Urinary bladder (tissue), 4 donors: ENCODE results near the gene PCK2. TPM values are rescaled to one million over a fixed set of nuclear protein-coding genes. Genes with fewer than 3 reads are reported as not detected.
"Not testable (repeated sequence)": the region's sequence is repeated elsewhere in the genome, so short reads cannot be mapped to it uniquely, and the experiment has no call there.

Experiments
- DNase-seq: peaks from one replicate; pipeline ENCODE4 v3.0.0-alpha.2; 2015; ENCODE audit errors: extremely low spot score
- H3K27ac ChIP-seq: one replicate; pipeline ENCODE4 v1.5.1; 2013; ENCODE audit warnings: low read depth, mild to moderate bottlenecking, moderate library complexity
- H3K36me3 ChIP-seq: one replicate; pipeline ENCODE4 v1.6.1; 2013; ENCODE audit warnings: mild to moderate bottlenecking, moderate library complexity; ENCODE audit not compliant: insufficient read depth
- H3K4me1 ChIP-seq: one replicate; pipeline ENCODE4 v1.6.1; 2013; ENCODE audit warnings: mild to moderate bottlenecking, moderate library complexity; ENCODE audit not compliant: insufficient read depth
- H3K4me3 ChIP-seq: one replicate; pipeline ENCODE4 v1.5.1; 2013; ENCODE audit warnings: low read depth, low read length
- WGBS: extraction: QIAGEN DNeasy Blood & Tissue Kit; methylation state at CpG from one replicate; pipeline ENCODE4 v1.1.7; 2013; 5-methylcytosine and 5-hydroxymethylcytosine counted together
- polyA plus RNA-seq: library from polyadenylated mRNA; stranded (reverse); fragments of 200-250 nt; gene quantifications from one replicate; pipeline ENCODE4 v1.2.3, GENCODE V29; 2013
- total RNA-seq: library from RNA; depleted of rRNA; stranded (reverse); fragments of >200 nt; gene quantifications from one replicate; pipeline ENCODE4 v1.2.3, GENCODE V29; 2014
- donor health status: healthy with polysubstance abuse.
- donor health status: healthy.

The PCK2 gene
- 5.3 TPM for total RNA-seq
- 23.7 TPM for polyA plus RNA-seq

DNA sequence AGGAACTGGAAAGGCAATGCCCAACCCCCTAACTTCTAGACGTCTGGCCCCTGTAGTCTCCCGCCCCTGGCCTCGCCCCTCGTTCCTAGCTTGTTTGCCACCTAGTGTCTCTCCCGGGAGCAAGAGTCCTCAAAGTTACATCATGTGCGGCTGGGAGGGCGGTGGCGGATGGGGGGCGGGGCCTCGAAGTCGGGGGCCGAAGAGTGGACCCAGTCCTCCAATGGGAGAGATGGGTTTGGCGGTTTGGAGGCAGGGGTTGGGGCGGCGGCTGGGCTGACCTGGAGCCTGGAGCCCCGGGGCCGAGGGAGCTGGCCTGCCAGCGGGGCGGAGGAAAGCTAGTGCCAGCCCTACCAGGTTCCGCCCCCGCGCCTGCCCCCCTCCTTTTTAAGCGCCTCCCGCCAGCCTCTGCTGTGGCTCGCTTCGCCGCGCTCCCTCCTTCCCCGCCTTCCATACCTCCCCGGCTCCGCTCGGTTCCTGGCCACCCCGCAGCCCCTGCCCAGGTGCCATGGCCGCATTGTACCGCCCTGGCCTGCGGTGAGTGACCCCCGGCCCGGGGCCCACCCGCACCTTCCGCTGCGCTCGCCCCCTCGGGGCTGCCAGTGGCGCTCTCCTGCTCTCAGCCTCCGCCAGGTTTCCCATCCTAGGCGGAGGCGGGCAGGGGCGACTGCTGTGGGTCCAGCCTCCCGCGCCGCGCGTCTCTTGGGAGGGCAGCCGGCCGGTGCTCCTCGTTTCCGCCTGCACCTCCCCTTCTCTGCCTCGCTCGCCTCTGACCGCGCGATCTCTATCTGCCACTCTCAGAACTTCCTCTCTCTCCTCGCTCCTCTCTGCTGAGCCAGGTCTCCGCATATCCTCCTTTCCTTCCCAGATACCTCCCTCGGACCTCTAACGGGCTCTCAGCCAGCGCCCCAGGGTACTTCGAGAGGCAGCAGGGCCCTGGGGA is at the start of gene PCK2:
TSS of gene PCK2 (plus strand) at position 411 of the 940 bp plus-strand sequence. CDS start at position 506, 95 bp downstream.
- peak within 1 kb of the TSS; percentile 96 for H3K27ac ChIP-seq
- under 1% methylated on average over 68 of the region's 68 CpGs for WGBS
- peak within 1 kb of the TSS; percentile 80 for H3K4me3 ChIP-seq
- peak; percentile 48 for DNase-seq
- H3K36me3 ChIP-seq = no peaks in the 10 kb centered on the region
- H3K4me1 ChIP-seq = no peaks in the 10 kb centered on the region

DNA sequence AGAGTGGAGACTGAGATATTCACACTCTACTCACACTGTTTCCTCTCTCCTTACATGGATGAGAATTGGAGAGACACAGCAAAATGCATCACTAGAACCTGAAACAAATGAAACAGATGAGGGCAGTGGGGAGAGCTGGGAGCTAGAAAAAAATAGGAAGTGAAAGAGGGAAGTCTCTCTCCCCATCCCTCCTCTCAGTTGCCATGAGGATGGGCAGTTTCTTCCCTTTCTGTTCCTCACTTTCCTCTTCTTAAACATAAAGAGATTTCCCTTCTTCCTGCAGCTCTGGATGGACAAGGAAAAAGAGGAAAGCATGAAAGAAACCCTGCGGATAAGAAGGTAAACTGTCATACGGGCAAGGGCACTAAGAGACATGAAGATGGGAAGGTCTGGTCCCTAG is 45.1 kb upstream of the PCK2 start:
- H3K36me3 ChIP-seq, H3K4me3 ChIP-seq, DNase-seq, H3K4me1 ChIP-seq, H3K27ac ChIP-seq: not testable (repeated sequence)
- 84% methylated on average over 2 of the region's 2 CpGs for WGBS

DNA sequence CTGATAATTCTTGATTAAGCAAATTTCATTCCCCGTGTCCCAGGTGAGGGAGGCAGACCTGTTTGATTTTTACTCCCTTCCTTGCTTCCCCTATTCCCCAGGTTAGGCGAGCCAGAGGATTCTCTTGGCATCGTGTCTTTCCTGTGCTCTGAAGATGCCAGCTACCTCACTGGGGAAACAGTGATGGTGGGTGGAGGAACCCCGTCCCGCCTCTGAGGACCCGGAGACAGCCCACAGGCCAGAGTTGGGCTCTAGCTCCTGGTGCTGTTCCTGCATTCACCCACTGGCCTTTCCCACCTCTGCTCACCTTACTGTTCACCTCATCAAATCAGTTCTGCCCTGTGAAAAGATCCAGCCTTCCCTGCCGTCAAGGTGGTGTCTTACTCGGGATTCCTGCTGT is 43.4 kb upstream of the PCK2 start:
- H3K4me1 ChIP-seq, H3K36me3 ChIP-seq, DNase-seq, H3K4me3 ChIP-seq, H3K27ac ChIP-seq: not testable (repeated sequence)
- WGBS = 73% methylated on average over 8 of the region's 8 CpGs

DNA sequence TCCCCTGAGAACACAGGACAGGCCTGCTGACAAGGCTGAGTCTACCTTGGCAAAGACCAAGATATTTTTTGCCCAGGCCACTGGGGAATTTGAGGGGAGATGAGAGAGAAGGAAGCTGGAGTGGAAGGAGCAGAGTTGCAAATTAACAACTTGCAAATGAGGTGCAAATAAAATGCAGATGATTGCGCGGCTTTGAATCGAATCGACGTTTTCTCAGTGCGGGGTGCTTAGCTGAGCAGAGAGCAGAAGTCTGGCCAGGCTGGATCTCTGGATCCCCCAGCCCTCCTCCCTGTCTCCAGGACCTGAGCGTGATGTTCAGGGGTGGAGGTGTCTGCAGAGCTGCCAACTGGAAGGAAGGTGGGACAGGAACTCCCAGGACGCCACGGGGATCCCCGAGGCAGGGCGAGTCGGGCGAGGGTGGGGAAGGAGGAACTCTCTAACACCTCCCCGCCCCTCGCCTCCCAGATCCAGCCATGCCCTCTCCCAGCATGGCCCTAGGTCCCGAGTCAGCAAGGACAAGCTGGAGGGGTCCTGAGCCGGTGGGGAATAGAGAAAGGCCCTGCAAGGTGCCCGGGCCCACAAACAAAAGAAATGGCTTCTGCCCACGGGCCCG is 42.8 kb upstream of the PCK2 start:
- no peaks in the 10 kb centered on the region for H3K36me3 ChIP-seq
- peak overlapping the region; percentile 73 for H3K4me3 ChIP-seq
- no peak overlapping the region for H3K27ac ChIP-seq
- WGBS = 27% methylated on average over 20 of the region's 20 CpGs
- DNase-seq = no peak
- no peaks in the 10 kb centered on the region for H3K4me1 ChIP-seq

DNA sequence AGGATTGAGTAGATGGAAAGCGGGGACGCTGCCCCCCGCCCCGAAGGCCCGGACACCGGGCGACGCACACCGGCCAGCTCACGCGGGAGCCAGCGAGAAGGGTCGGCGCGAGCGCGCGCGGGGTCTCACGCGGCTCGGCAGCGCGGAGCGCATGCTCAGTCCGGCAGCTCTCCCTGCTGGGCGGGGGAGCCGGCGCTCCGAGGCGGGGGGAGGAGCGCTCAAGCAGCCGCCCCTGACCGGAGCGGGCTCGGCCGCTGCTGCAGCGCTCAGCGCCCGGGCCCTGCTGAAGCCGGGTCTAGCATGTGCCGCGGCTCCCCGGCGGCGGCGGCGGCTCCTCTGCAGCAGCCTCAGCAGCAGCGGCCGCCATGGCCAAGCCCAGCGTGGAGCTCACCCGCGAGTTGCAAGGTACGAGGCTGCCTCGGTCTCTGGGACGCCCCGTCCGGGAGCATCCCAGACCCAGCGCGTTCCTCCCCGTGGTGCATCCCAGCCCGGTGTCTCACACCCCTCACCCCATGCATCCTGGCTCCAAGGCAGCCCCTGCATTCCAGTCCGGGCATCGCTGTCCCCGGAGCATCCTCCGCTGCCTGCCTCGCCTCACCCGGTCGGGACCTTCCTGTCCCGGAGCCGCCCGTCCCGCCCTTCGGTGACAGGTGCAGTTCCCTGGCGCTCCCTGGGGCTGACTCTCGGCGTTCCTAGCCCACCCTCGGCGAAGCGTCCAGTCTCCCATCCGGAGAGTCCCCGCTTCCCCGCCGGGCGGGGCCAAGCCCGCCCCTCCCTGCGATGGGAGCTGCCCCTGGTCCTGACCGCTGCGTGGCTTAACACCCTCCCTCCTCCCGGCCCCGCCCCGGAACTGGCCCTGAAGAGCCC is 42.1 kb upstream of the PCK2 start, which contains the start of gene CARMIL3:
TSS of gene CARMIL3 (plus strand) at position 221 of the 867 bp plus-strand sequence. CDS start at position 366, 145 bp downstream.
- Histone ChIP-seq H3K27ac (no peak within 1 kb of the TSS), H3K4me1 (no peaks in the 10 kb centered on the region), H3K4me3 (peak within 1 kb of the TSS; percentile 73), H3K36me3 (no peaks in the 10 kb centered on the region)
- DNase-seq = peak; percentile 10
- WGBS = under 1% methylated on average over 92 of the region's 92 CpGs

DNA sequence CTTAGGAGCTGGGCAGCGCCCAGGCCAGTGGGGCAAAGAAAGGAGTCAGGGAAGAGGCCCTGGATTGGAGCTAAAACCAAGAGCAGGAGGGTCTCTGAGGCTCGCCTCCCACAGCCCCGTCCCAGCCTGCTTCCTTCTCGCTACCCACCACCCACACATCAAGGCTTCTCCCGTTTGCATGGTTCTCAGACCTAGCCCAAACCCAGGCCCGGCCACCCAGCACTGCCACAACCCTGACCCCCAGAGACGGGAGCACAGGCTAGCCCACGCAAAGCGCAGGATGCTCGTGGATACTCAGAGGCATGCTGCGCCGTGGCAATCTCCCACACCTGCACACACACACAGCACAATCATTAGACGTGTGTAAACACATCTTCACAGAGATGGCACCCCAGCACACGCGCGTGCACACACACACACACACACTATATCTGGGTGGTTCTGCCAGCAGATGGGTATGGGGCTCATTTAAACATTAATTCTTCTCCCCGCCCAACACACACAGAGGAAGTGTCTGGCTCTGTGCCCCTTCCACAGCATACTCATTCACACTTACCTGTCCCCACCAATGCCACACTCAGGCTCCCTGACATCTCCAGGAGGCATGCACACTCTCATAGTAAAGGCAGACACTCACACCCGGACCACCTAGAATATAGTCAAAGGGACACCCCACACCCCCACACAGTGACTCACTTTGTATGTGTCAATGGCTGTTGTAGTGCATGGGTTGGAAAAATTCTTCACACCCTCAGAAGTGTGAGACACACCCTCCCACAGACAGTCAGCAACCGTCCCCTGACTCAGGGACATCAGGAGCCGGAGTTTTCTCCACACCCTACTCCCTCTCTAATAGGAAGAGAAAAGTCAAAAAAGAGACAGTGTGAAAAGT is 41.2 kb upstream of the PCK2 start:
- Histone ChIP-seq H3K4me3 (peak overlapping the region; percentile 73), H3K27ac (no peak overlapping the region), H3K36me3 (no peaks in the 10 kb centered on the region), H3K4me1 (no peaks in the 10 kb centered on the region)
- 55% methylated on average over 20 of the region's 20 CpGs for WGBS
- DNase-seq = no peak

DNA sequence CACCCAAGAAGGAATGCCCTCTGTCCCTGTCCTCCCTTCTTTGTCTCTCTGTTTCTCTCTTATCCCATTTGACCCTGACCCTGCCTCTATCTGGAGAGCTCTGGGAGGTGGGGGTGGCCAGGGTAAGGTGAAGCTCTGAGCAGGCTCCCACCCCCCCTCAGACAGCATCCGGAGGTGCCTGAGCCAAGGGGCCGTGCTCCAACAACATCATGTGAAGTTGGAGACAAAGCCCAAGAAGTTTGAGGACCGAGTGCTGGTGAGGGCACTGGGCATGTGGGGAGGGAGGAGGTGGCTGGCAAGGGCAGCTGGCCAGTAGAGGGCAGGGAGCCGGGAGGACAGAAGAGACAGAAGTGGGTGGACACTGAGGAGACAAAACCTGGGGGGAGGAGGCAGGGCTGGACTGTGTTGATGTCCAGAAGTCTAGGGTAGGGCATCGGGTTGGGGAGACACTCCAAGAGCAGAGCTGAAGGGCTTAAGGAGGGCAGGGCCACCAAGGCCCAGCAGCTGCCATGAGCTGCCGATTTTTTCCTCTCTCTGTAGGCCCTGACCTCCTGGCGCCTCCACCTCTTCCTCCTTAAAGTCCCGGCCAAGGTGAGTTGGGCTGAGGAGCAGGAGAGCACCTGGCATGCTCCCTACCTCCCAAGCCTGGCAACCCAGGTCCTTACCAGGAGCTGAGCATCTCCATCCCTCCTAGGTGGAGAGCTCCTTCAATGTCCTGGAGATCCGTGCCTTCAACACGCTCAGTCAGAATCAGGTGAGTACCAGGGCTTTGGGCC is 40.4 kb upstream of the PCK2 start:
- DNase-seq = no peak
- 81% methylated on average over 10 of the region's 10 CpGs for WGBS
- H3K27ac ChIP-seq = no peak overlapping the region
- no peaks in the 10 kb centered on the region for H3K36me3 ChIP-seq
- H3K4me1 ChIP-seq = no peaks in the 10 kb centered on the region
- H3K4me3 ChIP-seq = no peak overlapping the region

DNA sequence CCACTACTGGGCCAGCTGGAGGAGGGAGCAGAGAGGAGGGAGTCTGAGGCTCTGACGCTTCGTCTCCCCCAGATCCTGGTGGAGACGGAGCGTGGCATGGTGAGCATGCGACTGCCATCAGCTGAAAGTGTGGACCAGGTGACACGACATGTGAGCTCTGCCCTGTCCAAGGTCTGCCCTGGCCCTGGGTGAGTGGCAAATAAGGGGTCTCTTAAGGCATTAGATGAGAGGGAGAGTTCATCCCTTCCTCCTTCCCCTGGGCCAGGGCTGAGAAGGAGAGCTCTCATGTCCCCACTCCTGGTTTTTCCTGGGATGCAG is 39.8 kb upstream of the PCK2 start:
- no peak for DNase-seq
- H3K4me1 ChIP-seq = no peaks in the 10 kb centered on the region
- 91% methylated on average over 6 of the region's 6 CpGs for WGBS

DNA sequence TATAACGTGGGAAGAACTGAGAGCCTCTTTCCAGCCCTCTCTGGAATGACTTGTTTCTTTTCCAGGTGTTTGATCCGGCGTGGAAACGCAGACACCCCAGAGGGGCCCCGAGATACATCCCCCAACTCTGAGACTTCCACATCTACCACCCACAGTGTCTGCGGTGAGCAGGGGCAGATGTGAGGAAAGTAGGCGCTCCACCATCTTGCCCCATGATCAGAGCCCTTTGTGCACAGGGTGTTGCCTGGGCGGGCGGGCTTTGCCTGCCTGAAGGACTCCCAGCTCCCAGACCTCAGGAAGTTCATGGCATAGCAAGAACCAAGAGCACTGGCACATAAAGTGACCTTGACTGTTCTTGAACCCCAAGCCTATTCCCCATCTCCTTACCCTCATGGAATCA is 39.5 kb upstream of the PCK2 start:
- Histone ChIP-seq H3K27ac (no peak overlapping the region), H3K36me3 (no peaks in the 10 kb centered on the region), H3K4me3 (no peak overlapping the region), H3K4me1 (no peaks in the 10 kb centered on the region)
- DNase-seq = no peak
- WGBS = 90% methylated on average over 9 of the region's 9 CpGs

More for the DNA sequence above, 39.8 kb upstream of the PCK2 start:
- Histone ChIP-seq H3K4me3 (no peak overlapping the region), H3K27ac (no peak overlapping the region), H3K36me3 (no peaks in the 10 kb centered on the region)

DNA sequence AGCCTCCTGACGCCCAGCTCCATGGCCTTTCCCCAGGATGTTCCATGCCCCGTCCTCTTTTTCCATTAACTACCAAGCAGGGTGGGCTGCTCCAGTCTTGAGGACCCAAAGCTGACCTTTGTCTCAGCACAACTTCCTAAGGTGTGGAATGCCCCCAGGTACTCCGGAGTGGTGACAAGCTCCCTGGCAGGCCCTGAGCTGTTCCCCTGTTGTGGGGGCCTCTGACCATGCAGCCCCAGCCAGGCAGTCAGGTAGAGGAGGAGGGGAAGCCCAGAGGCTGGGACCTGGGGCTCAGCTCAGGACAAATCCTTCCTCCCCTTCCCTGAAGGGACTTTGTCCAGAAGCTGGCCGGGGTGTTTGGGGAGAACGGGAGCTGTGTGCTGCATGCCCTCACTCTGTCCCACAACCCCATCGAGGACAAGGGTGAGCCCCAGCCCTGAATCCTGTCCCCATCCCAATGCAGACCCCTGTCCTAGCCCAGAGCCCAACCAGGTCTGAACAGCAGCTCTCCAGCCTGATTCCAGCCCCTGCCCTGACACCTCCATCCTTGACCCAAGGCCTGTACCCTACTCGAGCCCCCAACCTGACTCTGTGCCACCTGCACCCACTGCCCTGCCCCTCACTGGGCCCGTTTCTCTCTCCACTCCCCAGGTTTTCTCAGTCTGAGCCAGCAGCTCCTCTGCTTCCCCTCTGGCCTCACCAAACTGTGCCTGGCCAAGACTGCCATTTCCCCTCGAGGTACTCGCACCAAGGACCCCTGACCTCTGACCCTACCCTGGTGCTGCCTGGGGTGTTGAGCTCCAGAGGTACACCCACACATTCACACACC is 37.9 kb upstream of the PCK2 start:
- no peak overlapping the region for H3K4me3 ChIP-seq
- 79% methylated on average over 10 of the region's 10 CpGs for WGBS
- no peaks in the 10 kb centered on the region for H3K4me1 ChIP-seq
- no peak for DNase-seq
- H3K36me3 ChIP-seq = no peaks in the 10 kb centered on the region
- H3K27ac ChIP-seq = no peak overlapping the region

DNA sequence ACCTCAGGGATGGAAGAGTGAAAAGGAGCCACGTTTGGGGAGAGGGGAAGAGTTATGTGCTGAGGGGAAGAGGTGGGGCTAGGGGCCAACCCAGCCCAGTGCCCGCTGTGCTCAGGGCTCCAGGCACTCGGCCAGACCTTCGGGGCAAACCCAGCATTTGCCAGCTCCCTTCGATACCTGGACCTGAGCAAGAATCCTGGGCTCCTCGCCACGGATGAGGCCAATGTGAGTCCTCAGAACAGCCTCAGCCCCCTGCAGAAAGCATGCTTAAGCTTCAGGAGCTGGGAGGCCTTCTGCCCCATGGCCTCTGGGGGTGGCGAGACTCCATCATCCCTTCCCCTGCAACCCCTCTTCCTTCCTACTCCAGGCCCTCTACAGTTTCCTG is 37.3 kb upstream of the PCK2 start:
- WGBS = 67% methylated on average over 8 of the region's 8 CpGs
- Histone ChIP-seq H3K36me3 (no peaks in the 10 kb centered on the region), H3K4me1 (no peaks in the 10 kb centered on the region), H3K27ac (no peak overlapping the region), H3K4me3 (no peak overlapping the region)
- no peak for DNase-seq
